ENCODE measurements around the gene CCSER1. TPM values are rescaled to one million over a fixed set of nuclear protein-coding genes. Genes with fewer than 3 reads are reported as not detected.
"Not testable (repeated sequence)": the region's sequence is repeated elsewhere in the genome, so short reads cannot be mapped to it uniquely, and the experiment has no call there.

Gene CCSER1
- total RNA-seq, 4 donors from 2014 or later, result 3.2 to 17.3 (median 10.2) TPM

DNA sequence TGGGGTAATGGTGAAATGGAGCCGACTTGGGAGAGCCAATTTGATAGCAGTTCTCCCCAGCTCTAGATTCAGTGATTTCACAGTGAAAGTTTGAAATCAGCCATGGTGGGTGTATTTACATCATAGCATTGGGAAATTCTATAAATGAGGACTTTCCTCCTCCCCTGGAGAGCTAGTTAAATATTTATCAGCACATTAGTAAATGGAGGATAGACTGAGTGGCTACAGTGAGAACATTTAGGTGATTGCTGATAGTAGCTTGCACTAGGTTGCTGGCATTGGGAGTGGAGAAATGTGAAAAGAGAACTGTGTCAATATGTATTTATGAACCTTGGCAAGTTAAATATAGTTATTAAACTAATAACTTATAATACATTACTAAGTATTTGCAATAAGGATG lies 347.3 kb downstream of the CCSER1 start:
- DNase-seq (ENCODE audit: low spot score) (no peak), ATAC-seq (ENCODE audit: low FRiP score) (no peak)
- TF ChIP-seq, protein P1, sequence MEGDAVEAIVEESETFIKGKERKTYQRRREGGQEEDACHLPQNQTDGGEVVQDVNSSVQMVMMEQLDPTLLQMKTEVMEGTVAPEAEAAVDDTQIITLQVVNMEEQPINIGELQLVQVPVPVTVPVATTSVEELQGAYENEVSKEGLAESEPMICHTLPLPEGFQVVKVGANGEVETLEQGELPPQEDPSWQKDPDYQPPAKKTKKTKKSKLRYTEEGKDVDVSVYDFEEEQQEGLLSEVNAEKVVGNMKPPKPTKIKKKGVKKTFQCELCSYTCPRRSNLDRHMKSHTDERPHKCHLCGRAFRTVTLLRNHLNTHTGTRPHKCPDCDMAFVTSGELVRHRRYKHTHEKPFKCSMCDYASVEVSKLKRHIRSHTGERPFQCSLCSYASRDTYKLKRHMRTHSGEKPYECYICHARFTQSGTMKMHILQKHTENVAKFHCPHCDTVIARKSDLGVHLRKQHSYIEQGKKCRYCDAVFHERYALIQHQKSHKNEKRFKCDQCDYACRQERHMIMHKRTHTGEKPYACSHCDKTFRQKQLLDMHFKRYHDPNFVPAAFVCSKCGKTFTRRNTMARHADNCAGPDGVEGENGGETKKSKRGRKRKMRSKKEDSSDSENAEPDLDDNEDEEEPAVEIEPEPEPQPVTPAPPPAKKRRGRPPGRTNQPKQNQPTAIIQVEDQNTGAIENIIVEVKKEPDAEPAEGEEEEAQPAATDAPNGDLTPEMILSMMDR (IDR thresholded peaks at IDR 0.05), result no peak

GRCh38 chr4:90476019-90476418 lies 348.8 kb downstream of the CCSER1 start:
- TF ChIP-seq, protein P1 (IDR thresholded peaks at IDR 0.05), result no peak
- DNase-seq (ENCODE audit: low spot score), result no peak
- no peak for ATAC-seq (ENCODE audit: low FRiP score)

- ATAC-seq (ENCODE audit: low FRiP score) (no peak), DNase-seq (ENCODE audit: low spot score) (no peak)
- TF ChIP-seq, protein P1 (IDR thresholded peaks at IDR 0.05), result no peak
Observed at GRCh38 chr4:90476586-90476985, 349.4 kb downstream of the CCSER1 start.

DNA sequence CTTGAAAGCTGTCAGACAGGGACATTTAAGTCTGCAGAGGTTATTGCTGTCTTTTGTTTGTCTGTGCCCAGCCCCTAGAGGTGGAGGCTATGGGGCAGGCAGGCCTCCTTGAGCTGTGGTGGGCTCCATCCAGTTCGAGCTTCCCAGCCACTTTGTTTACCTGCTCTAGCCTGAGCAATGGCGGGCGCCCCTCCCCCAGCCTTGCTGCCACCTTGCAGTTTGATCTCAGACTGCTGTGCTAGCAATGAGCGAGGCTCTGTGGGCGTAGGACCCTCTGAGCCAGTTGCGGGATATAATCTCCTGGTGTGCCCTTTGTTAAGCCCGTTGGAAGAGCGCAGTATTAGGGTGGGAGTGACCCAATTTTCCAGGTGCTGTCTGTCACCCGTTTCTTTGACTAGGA lies 357.7 kb downstream of the CCSER1 start:
- not testable (repeated sequence) for ATAC-seq (ENCODE audit: low FRiP score); DNase-seq (ENCODE audit: low spot score)

GRCh38 chr4:90486346-90486745 lies 359.2 kb downstream of the CCSER1 start:
- DNase-seq (ENCODE audit: low spot score) (no peak), ATAC-seq (ENCODE audit: low FRiP score) (no peak)
- TF ChIP-seq, protein P1 (IDR thresholded peaks at IDR 0.05), result no peak

GRCh38 chr4:90495211-90495610 lies 368.0 kb downstream of the CCSER1 start:
- TF ChIP-seq, protein P1 (IDR thresholded peaks at IDR 0.05), result no peak
- DNase-seq (ENCODE audit: low spot score) (no peak), ATAC-seq (ENCODE audit: low FRiP score) (no peak)

- ATAC-seq (ENCODE audit: low FRiP score) (no peak), DNase-seq (ENCODE audit: low spot score) (no peak)
- TF ChIP-seq, protein P1 (IDR thresholded peaks at IDR 0.05), result no peak
Observed at GRCh38 chr4:90495936-90496335, 368.7 kb downstream of the CCSER1 start.

GRCh38 chr4:90498175-90498574 lies 371.0 kb downstream of the CCSER1 start:
- no peak for ATAC-seq (ENCODE audit: low FRiP score)
- TF ChIP-seq, protein P1 (IDR thresholded peaks at IDR 0.05), result no peak
- DNase-seq (ENCODE audit: low spot score), result no peak

Measured in omental fat pad (tissue), 4 donors.